Stimulated activated CD4-positive, alpha-beta T cell treated with anti-CD3 and anti-CD28 coated beads, Interleukin-4, amount 100 ng/mL, for 1 hour (primary cell): ENCODE data around the gene HMGCL.
"Not testable (repeated sequence)": the region's sequence is repeated elsewhere in the genome, so short reads cannot be mapped to it uniquely, and the experiment has no call there.

Experiments used
- DNase-seq: peaks from one replicate; pipeline ENCODE4 v3.0.0-alpha.2; 2020

HMGCL gene

GRCh38 chr1:23797478-23798448 is 27.5 kb downstream of the HMGCL start:
- no peak for DNase-seq

GRCh38 chr1:23796466-23797271 is 28.6 kb downstream of the HMGCL start:
- DNase-seq = no peak

GRCh38 chr1:23795676-23796465 is 29.4 kb downstream of the HMGCL start:
- no peak for DNase-seq

- DNase-seq = not testable (repeated sequence)
Measured at GRCh38 chr1:23794732-23795182, 30.5 kb downstream of the HMGCL start.

GRCh38 chr1:23793861-23794731 is 31.1 kb downstream of the HMGCL start:
- DNase-seq = no peak

DNA sequence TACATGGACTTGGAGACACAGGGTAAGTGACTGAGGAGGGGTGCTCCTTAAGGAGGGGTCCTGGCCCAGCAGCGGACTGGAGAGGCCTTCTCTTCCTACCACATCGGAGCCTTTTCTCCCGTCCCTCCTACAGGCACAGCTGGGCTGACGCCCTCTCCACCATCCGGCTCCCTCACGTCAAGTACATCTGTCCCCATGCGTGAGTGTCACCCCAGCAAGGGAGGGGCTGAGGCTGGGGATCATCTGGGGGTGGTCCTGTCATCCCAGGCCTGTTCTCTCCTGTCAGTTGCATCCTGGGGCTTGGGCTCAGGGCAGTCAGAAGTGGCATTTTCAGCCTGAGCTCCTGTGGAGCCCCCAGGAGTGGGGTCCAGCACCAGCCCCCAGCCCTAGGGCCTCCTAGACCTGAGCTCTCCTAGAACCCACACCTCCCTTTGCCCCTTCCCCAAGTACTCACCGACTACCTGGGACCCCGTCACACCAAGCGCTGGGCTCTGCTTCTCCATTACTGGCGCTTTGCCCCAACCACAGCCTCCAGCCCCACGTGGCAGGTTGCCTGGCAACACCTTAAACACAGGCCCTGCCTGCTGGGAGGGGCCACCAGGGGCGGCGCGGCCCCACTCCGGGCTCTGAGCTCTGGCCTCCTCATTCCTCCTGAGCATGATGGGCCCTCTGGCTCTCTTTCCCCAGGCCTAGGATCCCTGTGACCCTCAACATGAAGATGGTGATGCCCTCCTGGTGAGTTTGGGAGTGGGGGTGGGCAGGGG is 32.0 kb downstream of the HMGCL start:
- no peak for DNase-seq

GRCh38 chr1:23792151-23792945 is 32.9 kb downstream of the HMGCL start:
- DNase-seq = no peak

DNA sequence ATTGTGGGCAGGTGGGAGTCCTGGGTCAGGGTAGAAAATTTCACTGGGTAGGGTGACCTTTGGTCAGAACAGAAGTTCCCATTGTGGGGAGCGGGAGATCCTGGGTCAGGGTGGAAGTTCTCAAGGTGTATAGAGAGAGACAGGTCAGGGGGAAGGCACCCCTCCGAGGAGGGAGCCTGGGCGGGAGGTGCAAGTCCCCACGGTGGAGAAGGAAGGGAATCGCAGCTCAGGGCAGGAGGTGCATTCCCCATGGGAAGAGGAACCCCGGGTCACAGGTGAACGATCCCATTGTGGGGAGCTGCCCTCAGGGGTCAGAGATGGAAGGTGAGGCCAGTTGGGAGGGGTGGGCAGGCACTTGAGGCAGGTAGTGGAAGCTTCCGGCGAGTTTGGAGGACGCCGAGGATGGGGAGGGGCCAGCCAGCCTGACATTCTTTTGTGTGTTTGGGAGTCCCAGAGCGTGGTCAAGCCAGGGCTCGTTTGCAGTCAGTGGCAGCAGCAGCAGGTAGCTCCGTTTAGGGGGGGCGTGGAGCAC is 33.6 kb downstream of the HMGCL start:
- peak; percentile 21 for DNase-seq

- DNase-seq = peak; percentile 89
Measured at GRCh38 chr1:23790696-23791515, 34.3 kb downstream of the HMGCL start, which contains the start of gene LYPLA2. LYPLA2 (plus strand) TSS chr1:23791145; CDS start chr1:23792683, 1,538 bp downstream.

GRCh38 chr1:23788695-23789094 is 36.5 kb downstream of the HMGCL start:
- DNase-seq = no peak

DNA sequence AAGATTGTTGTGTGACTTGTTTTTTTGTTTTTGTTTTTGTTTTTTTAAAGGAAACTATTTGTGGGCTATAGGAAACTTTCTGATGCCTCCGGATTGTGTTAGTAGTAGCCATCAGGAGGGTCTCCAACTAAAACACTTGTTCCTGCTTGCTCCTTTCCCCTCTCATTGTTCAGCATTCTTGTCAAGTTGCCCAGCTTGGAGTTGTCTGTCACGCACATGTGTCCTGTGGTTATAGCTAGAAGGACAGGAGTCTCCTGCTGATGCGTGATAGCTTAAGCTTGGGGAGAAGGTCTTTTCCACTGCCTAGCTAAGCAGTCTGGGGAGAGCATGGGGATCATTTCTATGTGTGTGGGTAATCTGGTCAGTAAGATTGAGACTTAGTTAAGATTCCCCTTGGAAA is 37.5 kb downstream of the HMGCL start:
- no peak for DNase-seq

- no peak for DNase-seq
Measured at GRCh38 chr1:23784846-23785245, 40.4 kb downstream of the HMGCL start.

DNA sequence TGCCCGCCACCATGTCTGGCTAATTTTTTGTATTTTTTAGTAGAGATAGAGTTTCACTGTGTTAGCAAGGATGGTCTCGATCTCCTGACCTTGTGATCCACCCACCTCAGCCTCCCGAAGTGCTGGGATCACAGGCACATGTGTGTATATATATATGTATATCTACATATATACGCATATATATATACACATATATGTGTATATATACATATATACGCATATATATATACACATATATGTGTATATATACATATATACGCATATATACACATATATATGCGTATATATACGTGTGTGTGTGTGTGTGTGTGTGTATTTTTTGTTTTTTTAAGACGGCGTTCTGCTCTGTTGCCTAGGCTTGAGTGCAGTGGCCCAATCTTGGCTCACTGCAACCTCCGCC is 42.1 kb downstream of the HMGCL start:
- DNase-seq = not testable (repeated sequence)

DNA sequence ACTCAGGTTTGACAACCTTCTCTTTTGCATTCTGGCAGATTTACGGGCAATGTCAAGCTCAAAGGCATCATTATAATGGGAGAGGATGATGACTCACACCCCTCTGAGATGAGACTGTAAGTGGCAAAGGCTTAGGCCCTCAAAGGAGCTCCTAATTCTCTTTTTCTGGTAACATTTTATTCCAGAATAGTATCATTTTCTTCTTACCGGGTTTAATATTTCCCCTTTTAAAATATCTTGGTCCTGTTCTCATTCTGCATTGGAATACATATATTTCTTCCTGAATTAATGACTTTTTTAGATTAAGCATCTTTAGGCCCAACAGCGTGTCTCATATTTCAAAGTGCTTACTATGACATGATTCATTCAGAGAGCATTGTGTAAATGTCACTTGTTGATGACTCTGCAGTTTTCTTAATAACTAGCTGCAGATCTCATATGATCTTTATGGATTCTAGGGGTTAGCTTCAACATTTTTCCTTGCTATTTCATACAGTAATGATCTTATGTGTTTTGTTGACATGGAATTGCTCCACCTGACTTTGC is 45.3 kb downstream of the HMGCL start:
- no peak for DNase-seq

DNA sequence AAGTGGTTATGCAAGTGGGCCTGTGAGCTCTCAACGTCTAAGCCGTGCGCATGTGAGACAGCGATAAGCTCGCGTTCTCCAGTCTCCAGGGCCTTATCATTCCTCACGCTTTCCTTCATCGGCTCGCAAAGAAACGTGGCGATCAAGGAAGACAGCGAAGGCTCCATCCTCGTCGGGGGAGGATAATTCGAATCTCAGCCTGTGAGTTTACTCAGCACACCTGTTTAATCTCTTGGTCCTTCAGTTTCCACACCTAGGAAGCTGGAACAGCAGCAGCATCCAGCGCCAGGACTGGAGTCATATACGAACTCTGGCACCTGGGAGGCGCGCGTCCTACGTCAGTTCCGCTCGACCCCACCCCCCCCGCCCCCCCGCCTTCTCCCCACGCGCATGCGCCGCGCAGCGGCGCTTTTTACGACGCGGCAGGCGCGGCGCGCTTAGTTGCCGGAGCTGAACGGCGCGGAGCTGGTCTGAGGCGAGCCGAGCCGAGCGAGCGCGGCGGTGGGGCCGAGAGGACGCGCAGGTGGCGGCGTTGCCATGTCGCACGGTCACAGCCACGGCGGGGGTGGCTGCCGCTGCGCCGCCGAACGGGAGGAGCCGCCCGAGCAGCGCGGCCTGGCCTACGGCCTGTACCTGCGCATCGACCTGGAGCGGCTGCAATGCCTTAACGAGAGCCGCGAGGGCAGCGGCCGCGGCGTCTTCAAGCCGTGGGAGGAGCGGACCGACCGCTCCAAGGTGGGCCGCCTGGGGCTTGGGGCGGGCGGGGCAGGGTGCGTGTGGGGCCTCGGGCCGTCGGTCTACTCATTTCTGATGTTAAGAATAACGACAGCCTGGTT is 47.0 kb downstream of the HMGCL start, which contains the start of gene PITHD1:
PITHD1 (plus strand) TSS at position 440 of the 836 bp plus-strand sequence; CDS start at position 538, 98 bp downstream.
- peak; percentile 77 for DNase-seq

DNA sequence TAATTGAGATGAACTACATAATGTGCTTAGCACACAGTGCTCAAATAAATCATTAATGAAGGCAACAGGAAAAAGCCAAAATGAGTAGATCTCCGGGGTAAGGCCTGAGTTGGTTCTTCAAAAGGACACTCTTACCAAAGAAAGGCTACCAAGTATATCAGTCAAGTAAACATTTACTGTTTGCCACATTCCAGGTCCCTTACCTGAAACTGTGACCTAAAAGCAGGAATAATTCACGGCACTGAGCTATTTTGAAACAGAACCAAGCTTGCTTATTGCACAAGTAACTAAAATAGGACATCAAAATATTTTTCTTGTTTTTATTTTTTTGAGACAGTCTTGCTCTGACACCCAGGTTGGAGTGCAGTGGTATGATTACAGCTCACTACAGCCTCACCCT is 49.0 kb downstream of the HMGCL start:
- no peak for DNase-seq

DNA sequence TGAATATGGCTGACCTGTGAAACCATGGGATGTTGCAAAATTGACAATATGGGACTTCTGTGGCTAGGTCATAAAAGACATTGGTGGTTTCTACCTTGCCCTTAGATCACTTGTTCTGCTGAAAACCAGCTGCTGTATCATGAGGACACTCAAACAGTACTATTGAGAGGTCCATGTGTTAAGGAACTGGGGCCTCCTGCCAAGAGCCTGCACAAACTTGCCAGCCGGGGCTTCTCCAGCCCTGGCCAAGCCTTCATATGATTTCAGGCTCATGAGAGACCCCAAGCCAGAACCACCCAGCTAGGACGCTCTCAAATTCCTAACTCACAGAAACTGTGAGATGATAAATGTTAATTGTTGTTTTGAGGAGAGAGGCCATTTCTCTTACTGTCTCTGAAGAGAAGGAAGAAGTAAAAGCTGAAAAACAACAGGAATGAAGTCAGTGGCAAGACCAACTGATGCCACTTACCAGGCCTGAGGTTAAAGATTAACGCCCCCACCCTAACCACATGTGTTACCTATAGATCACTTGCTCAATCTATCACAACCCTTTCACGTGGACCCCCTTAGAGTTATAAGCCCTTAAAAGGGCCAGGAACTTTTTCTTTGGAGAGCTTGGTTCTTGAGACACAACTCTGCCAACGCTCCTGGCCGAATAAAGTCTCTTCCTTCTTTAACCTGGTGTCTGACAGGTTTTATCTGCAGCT is 50.9 kb downstream of the HMGCL start:
- DNase-seq = no peak
